Hepatocyte (in vitro differentiated cells): ENCODE measurements around the gene KCTD19.

ENCODE experiments used
- CTCF ChIP-seq: fragments of 200-600 bp; sonication (generic); IDR thresholded peaks from 2 replicates; pipeline ENCODE4 v1.5.1; 2016; ENCODE audit warnings: antibody characterized with exemption, mild to moderate bottlenecking; ENCODE audit not compliant: poor library complexity
- EZH2 ChIP-seq: fragments of 200-600 bp; sonication (generic); IDR thresholded peaks from 2 replicates; pipeline ENCODE4 v1.6.1; 2016; ENCODE audit warnings: antibody characterized with exemption, mild to moderate bottlenecking, borderline replicate concordance
- EZH2phosphoT487 ChIP-seq: fragments of 200-600 bp; sonication (generic); IDR thresholded peaks from one replicate; pipeline ENCODE4 v1.6.1; 2018; ENCODE audit warnings: antibody characterized with exemption, mild to moderate bottlenecking, low read depth, moderate library complexity; ENCODE audit not compliant: unreplicated experiment, severe bottlenecking

- TF ChIP-seq CTCF (no peak), EZH2 (no peak), EZH2phosphoT487 (no peak)
These were observed 62.3 kb downstream of the KCTD19 start for GRCh38 chr16:67264277-67264676.
